IMR-90 (cell line): ENCODE results near the gene PRKCE. TPM values are rescaled to one million over a fixed set of nuclear protein-coding genes. Genes with fewer than 3 reads are reported as not detected.

Source experiments
- ATAC-seq: fragments of 200-7000 bp; cut with Tn5 transposase; 2 replicates; pipeline ENCODE4 v1.9.1; 2020; ENCODE audit warnings: low read depth, mild to moderate bottlenecking, moderate library complexity
- BruUV-seq: library from RNA; stranded (reverse); fragments of 400-500 nt; replicated peaks from 2 replicates; lab custom pipeline; 2021; lab: Mats Ljungman, UMichigan
- CTCF ChIA-PET: fragments of 300-600 bp; formaldehyde crosslinking; extraction: SDS; loops from one replicate; lab custom pipeline; 2021; ENCODE audit warnings: antibody characterized with exemption; lab: Yijun Ruan, JAX
- POLR2A ChIA-PET: fragments of 300-600 bp; sonication (Branson Sonifier 250); formaldehyde crosslinking; loops from one replicate; lab custom pipeline; 2022; ENCODE audit warnings: antibody characterized with exemption; ENCODE audit not compliant: unreplicated experiment; lab: Charles Lee
- DNase-seq: peaks from one replicate; pipeline ENCODE4 v3.0.0; 2013
- H2AFZ ChIP-seq: replicated peaks from 2 replicates; pipeline ENCODE3; 2013; ENCODE audit warnings: low read length, mild to moderate bottlenecking; ENCODE audit not compliant: poor library complexity
- H2AK5ac ChIP-seq: 2 replicates; pipeline ENCODE4 v1.6.1; 2013; ENCODE audit warnings: low read depth, low read length, inconsistent platforms
- H2AK9ac ChIP-seq: replicated peaks from 2 replicates; pipeline ENCODE3; 2013; ENCODE audit warnings: mild to moderate bottlenecking, low read depth, low read length, moderate library complexity; ENCODE audit not compliant: poor library complexity
- H2BK120ac ChIP-seq: 2 replicates; pipeline ENCODE4 v1.6.1; 2013; ENCODE audit warnings: low read depth, low read length, inconsistent platforms
- H2BK15ac ChIP-seq: 3 replicates; pipeline ENCODE4 v1.6.1; 2013; ENCODE audit warnings: low read depth, low read length, inconsistent platforms
- H2BK20ac ChIP-seq: 2 replicates; pipeline ENCODE4 v1.6.1; 2013; ENCODE audit warnings: low read depth, mild to moderate bottlenecking, inconsistent platforms, low read length, moderate library complexity
- H2BK5ac ChIP-seq: 2 replicates; pipeline ENCODE4 v1.6.1; 2013; ENCODE audit warnings: mild to moderate bottlenecking, low read depth, low read length, inconsistent platforms; ENCODE audit not compliant: poor library complexity, severe bottlenecking
- H3K14ac ChIP-seq: replicated peaks from 2 replicates; pipeline ENCODE4 v1.6.1; 2013; ENCODE audit warnings: low read depth, low read length, inconsistent platforms
- H3K18ac ChIP-seq: 2 replicates; pipeline ENCODE4 v1.6.1; 2013; ENCODE audit warnings: low read depth, low read length, control low read depth
- H3K23ac ChIP-seq: 2 replicates; pipeline ENCODE4 v1.6.1; 2013; ENCODE audit warnings: low read depth, low read length, inconsistent platforms
- H3K27ac ChIP-seq: 2 replicates; pipeline ENCODE4 v1.5.1; 2013; ENCODE audit warnings: mild to moderate bottlenecking, control low read depth, low read length; ENCODE audit not compliant: insufficient read depth
- H3K27me3 ChIP-seq: 2 replicates; pipeline ENCODE4 v1.6.1; 2013; ENCODE audit warnings: low read length; ENCODE audit not compliant: control insufficient read depth, insufficient read depth
- H3K36me3 ChIP-seq: 2 replicates; pipeline ENCODE4 v1.6.1; 2013; ENCODE audit warnings: low read length, mixed read lengths; ENCODE audit not compliant: control insufficient read depth, insufficient read depth
- H3K4ac ChIP-seq: 2 replicates; pipeline ENCODE4 v1.6.1; 2013; ENCODE audit warnings: low read depth, low read length, inconsistent platforms
- H3K4me1 ChIP-seq: 2 replicates; pipeline ENCODE4 v1.6.1; 2013; ENCODE audit warnings: low read length, mixed read lengths; ENCODE audit not compliant: control insufficient read depth, insufficient read depth
- H3K4me2 ChIP-seq: 2 replicates; pipeline ENCODE4 v1.6.1; 2013; ENCODE audit warnings: low read depth, mild to moderate bottlenecking, control low read depth, low read length, moderate library complexity
- H3K4me3 ChIP-seq: 2 replicates; pipeline ENCODE4 v1.5.1; 2013; ENCODE audit warnings: low read depth, mild to moderate bottlenecking, control low read depth, low read length, moderate library complexity; ENCODE audit not compliant: insufficient read depth
- H3K56ac ChIP-seq: 2 replicates; pipeline ENCODE4 v1.6.1; 2013; ENCODE audit warnings: low read length, inconsistent platforms; ENCODE audit not compliant: insufficient read depth; ENCODE audit errors: extremely low read depth
- H3K79me1 ChIP-seq, 2 experiments: 2 replicates each; pipeline ENCODE4 v1.6.1; 2013; ENCODE audit warnings: low read length in 2 of 2, inconsistent platforms in 1 of 2, low read depth in 1 of 2
- H3K9ac ChIP-seq: 2 replicates; pipeline ENCODE4 v1.6.1; 2013; ENCODE audit warnings: low read depth, low read length, control low read depth
- H3K9me1 ChIP-seq: 2 replicates; pipeline ENCODE4 v1.6.1; 2013; ENCODE audit warnings: low read length, inconsistent platforms; ENCODE audit not compliant: insufficient read depth
- H3K9me3 ChIP-seq: 2 replicates; pipeline ENCODE4 v1.6.1; 2013; ENCODE audit warnings: low read length; ENCODE audit not compliant: control insufficient read depth, insufficient read depth
- H4K20me1 ChIP-seq: 2 replicates; pipeline ENCODE4 v1.6.1; 2013; ENCODE audit warnings: low read length, inconsistent platforms; ENCODE audit not compliant: insufficient read depth
- H4K5ac ChIP-seq: 2 replicates; pipeline ENCODE4 v1.6.1; 2013; ENCODE audit warnings: mild to moderate bottlenecking, low read depth, low read length, control low read depth
- H4K8ac ChIP-seq, 2 experiments: 2 replicates each; pipeline ENCODE4 v1.6.1; 2013; ENCODE audit warnings: low read depth in 2 of 2, low read length in 2 of 2, control low read depth in 1 of 2, inconsistent platforms in 1 of 2
- H4K91ac ChIP-seq: 2 replicates; pipeline ENCODE4 v1.6.1; 2013; ENCODE audit warnings: low read depth, low read length, inconsistent platforms; ENCODE audit not compliant: insufficient read depth
- BHLHE40 ChIP-seq: fragments of 150-350 bp; IDR thresholded peaks from 2 replicates; pipeline ENCODE4 v1.6.1; 2016; ENCODE audit warnings: mild to moderate bottlenecking, low read depth, low read length
- CHD1 ChIP-seq: IDR thresholded peaks from 2 replicates; pipeline ENCODE4 v1.6.1; 2012; ENCODE audit warnings: low read depth, low read length, improper control_type of control experiment
- FOS ChIP-seq: fragments of 150-350 bp; IDR thresholded peaks from 2 replicates; pipeline ENCODE4 v1.6.1; 2016; ENCODE audit warnings: low read depth, low read length
- MAFK ChIP-seq: IDR thresholded peaks from 2 replicates; pipeline ENCODE4 v1.6.1; 2012; ENCODE audit warnings: low read depth, low read length, improper control_type of control experiment
- MAZ ChIP-seq: IDR thresholded peaks from 2 replicates; pipeline ENCODE4 v1.6.1; 2012; ENCODE audit warnings: low read depth, mild to moderate bottlenecking, low read length, improper control_type of control experiment, moderate library complexity, borderline replicate concordance
- RCOR1 ChIP-seq: IDR thresholded peaks from 2 replicates; pipeline ENCODE4 v1.6.1; 2012; ENCODE audit warnings: mild to moderate bottlenecking, low read length, improper control_type of control experiment; ENCODE audit not compliant: insufficient replicate concordance
- SMC3 ChIP-seq: fragments of 150-350 bp; IDR thresholded peaks from 2 replicates; pipeline ENCODE4 v1.6.1; 2016; ENCODE audit warnings: low read depth, mild to moderate bottlenecking, antibody characterized with exemption, low read length, moderate library complexity
- WGBS, 2 experiments: methylation state at CpG; one replicate each; pipeline versions ENCODE4 v1.1.5 to v1.1.7; 2013; ENCODE audit warnings: missing lambda C conversion rate in 2 of 2; ENCODE audit not compliant: insufficient read length in 1 of 2; ENCODE audit errors: extremely low coverage in 2 of 2; 5-methylcytosine and 5-hydroxymethylcytosine counted together
- dilution Hi-C: fragments of 300-500 bp; cut with HindIII; formaldehyde crosslinking; loops from one replicate; pipeline ENCODE4 v1.14.3; 2018; ENCODE audit warnings: low sequenced_read_pairs; ENCODE audit not compliant: unreplicated experiment
- in situ Hi-C: fragments of 300-500 bp; cut with MboI; formaldehyde crosslinking; loops from 3 replicates; pipeline ENCODE4 v1.14.3; 2019; ENCODE audit warnings: low sequenced_read_pairs, inconsistent platforms, mixed read lengths
- intact Hi-C: fragments of 100-400 bp; cut with micrococcal nuclease; formaldehyde crosslinking; loops from 2 replicates; pipeline ENCODE4 v1.10.0; 2022
- polyA plus RNA-seq, 3 experiments: library from polyadenylated mRNA; depleted of rRNA; stranded (reverse); fragments of >200 nt; gene quantifications; 2 replicates each; pipeline ENCODE4 v1.2.3, GENCODE V29; 2012; ENCODE audit warnings: low replicate concordance in 1 of 3
- total RNA-seq: library from RNA; depleted of rRNA; stranded (reverse); fragments of >200 nt; gene quantifications from 2 replicates; pipeline ENCODE4 v1.2.3, GENCODE V29; 2012

The PRKCE gene
- total and polyA plus RNA-seq, 2 of the 4 experiments (the other 2 are of a cell fraction), result 8.1 to 32.4 TPM

DNA sequence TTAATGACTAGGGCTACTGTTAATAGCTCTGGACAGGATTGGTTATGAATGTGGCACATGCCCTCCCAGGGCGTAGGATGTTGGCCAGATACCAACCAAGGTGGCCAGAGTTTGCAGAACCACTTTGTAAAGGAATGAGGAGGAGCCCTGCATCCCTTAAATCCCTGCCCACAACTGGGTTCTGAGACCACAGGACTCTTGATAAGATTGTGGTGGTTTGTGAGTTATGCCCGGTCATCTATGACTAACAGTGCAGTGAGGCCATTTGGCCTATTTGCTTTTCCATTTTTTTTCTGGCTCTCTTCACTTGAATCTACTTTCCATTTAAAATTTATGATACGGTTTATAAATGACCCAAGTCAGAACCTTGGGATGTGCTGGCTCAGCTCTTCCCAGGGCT lies 294.5 kb downstream of the PRKCE start:
- DNase-seq (peak; percentile 84), ATAC-seq (peak; percentile 69)
- in situ Hi-C loops, result no loop called here
- dilution Hi-C loops, result loop anchor here (25.0 kb wide), 1 partner anchor 309 kb away; no protein-coding TSS in a partner anchor
- H2AK5ac ChIP-seq, result peak overlapping the region; percentile 78; the same call in 1 of the 2 replicates
- H3K56ac ChIP-seq, result no peak overlapping the region
- ChIA-PET POLR2A (no interaction called here), CTCF (no interaction called here)
- H2AK9ac ChIP-seq, result peak overlapping the region; percentile 43
- H3K27me3 ChIP-seq, result no peaks in the 10 kb centered on the region
- no TSS peak for BruUV-seq
- no peak overlapping the region for H3K9ac ChIP-seq
- peaks cover 16% of the 10 kb centered on the region for H3K9me1 ChIP-seq
- TF ChIP-seq MAFK (peak; percentile 39; the same call in 1 of the 2 replicates), CHD1 (no peak), BHLHE40 (peak; percentile 24; the same call in 1 of the 2 replicates), MAZ (no peak), RCOR1 (no peak), FOS (peak; percentile 39; the same call in 1 of the 2 replicates), SMC3 (no peak)
- H2BK15ac ChIP-seq, result peak overlapping the region; percentile 40; the same call in 1 of the 3 replicates
- peak overlapping the region; percentile 16; the same call in 1 of the 2 replicates for H2BK20ac ChIP-seq
- peak overlapping the region; percentile 36; the same call in 1 of the 2 replicates for H3K4me2 ChIP-seq
- peak overlapping the region in 1 of 2 experiments; percentile 31; a peak in 2 of 4 replicates for H4K8ac ChIP-seq
- H4K91ac ChIP-seq, result peak overlapping the region; percentile 15; the same call in 1 of the 2 replicates
- no peak overlapping the region for H3K27ac ChIP-seq
- peak overlapping the region; percentile 11; the same call in 1 of the 2 replicates for H3K23ac ChIP-seq
- peak overlapping the region; percentile 32; the same call in 1 of the 2 replicates for H2BK120ac ChIP-seq
- no peaks in the 10 kb centered on the region for H3K36me3 ChIP-seq
- H3K4me1 ChIP-seq, result peaks cover 27% of the 10 kb centered on the region
- H3K79me1 ChIP-seq, result peaks cover 5 to 21% of the 10 kb centered on the region in 2 experiments; a peak in 3 of 4 replicates
- intact Hi-C loops, result no loop called here
- peak overlapping the region; percentile 45 for H2AFZ ChIP-seq
- no peak overlapping the region for H2BK5ac ChIP-seq
- peak overlapping the region; percentile 39 for H3K4ac ChIP-seq
- H3K4me3 ChIP-seq, result no peak overlapping the region
- peak overlapping the region; percentile 24; the same call in 1 of the 2 replicates for H3K18ac ChIP-seq
- no peak overlapping the region for H4K5ac ChIP-seq
- no CpG with 5 or more reads among the region's 3 CpGs for WGBS, 2 experiments
- H4K20me1 ChIP-seq, result 0 out of 2 replicates have a peak, but pooled peaks cover 3% of the 10 kb centered on the region
- H3K9me3 ChIP-seq, result no peaks in the 10 kb centered on the region
- H3K14ac ChIP-seq, result peak overlapping the region; percentile 24
